IMR-90 (cell line): Measurements from ENCODE around the gene MT1A. TPM values are rescaled to one million over a fixed set of nuclear protein-coding genes. Genes with fewer than 3 reads are reported as not detected.

ENCODE experiments used
- ATAC-seq: fragments of 200-7000 bp; cut with Tn5 transposase; 2 replicates; pipeline ENCODE4 v1.9.1; 2020; ENCODE audit warnings: low read depth, mild to moderate bottlenecking, moderate library complexity
- BruUV-seq: library from RNA; stranded (reverse); fragments of 400-500 nt; replicated peaks from 2 replicates; lab custom pipeline; 2021; lab: Mats Ljungman, UMichigan
- CTCF ChIA-PET: fragments of 300-600 bp; formaldehyde crosslinking; extraction: SDS; loops from one replicate; lab custom pipeline; 2021; ENCODE audit warnings: antibody characterized with exemption; lab: Yijun Ruan, JAX
- POLR2A ChIA-PET: fragments of 300-600 bp; sonication (Branson Sonifier 250); formaldehyde crosslinking; loops from one replicate; lab custom pipeline; 2022; ENCODE audit warnings: antibody characterized with exemption; ENCODE audit not compliant: unreplicated experiment; lab: Charles Lee
- DNase-seq: peaks from one replicate; pipeline ENCODE4 v3.0.0; 2013
- H2AFZ ChIP-seq: replicated peaks from 2 replicates; pipeline ENCODE3; 2013; ENCODE audit warnings: low read length, mild to moderate bottlenecking; ENCODE audit not compliant: poor library complexity
- H2AK5ac ChIP-seq: 2 replicates; pipeline ENCODE4 v1.6.1; 2013; ENCODE audit warnings: low read depth, low read length, inconsistent platforms
- H2AK9ac ChIP-seq: replicated peaks from 2 replicates; pipeline ENCODE3; 2013; ENCODE audit warnings: mild to moderate bottlenecking, low read depth, low read length, moderate library complexity; ENCODE audit not compliant: poor library complexity
- H2BK120ac ChIP-seq: 2 replicates; pipeline ENCODE4 v1.6.1; 2013; ENCODE audit warnings: low read depth, low read length, inconsistent platforms
- H2BK15ac ChIP-seq: 3 replicates; pipeline ENCODE4 v1.6.1; 2013; ENCODE audit warnings: low read depth, low read length, inconsistent platforms
- H2BK20ac ChIP-seq: 2 replicates; pipeline ENCODE4 v1.6.1; 2013; ENCODE audit warnings: low read depth, mild to moderate bottlenecking, inconsistent platforms, low read length, moderate library complexity
- H2BK5ac ChIP-seq: 2 replicates; pipeline ENCODE4 v1.6.1; 2013; ENCODE audit warnings: mild to moderate bottlenecking, low read depth, low read length, inconsistent platforms; ENCODE audit not compliant: poor library complexity, severe bottlenecking
- H3K14ac ChIP-seq: replicated peaks from 2 replicates; pipeline ENCODE4 v1.6.1; 2013; ENCODE audit warnings: low read depth, low read length, inconsistent platforms
- H3K18ac ChIP-seq: 2 replicates; pipeline ENCODE4 v1.6.1; 2013; ENCODE audit warnings: low read depth, low read length, control low read depth
- H3K23ac ChIP-seq: 2 replicates; pipeline ENCODE4 v1.6.1; 2013; ENCODE audit warnings: low read depth, low read length, inconsistent platforms
- H3K27ac ChIP-seq: 2 replicates; pipeline ENCODE4 v1.5.1; 2013; ENCODE audit warnings: mild to moderate bottlenecking, control low read depth, low read length; ENCODE audit not compliant: insufficient read depth
- H3K27me3 ChIP-seq: 2 replicates; pipeline ENCODE4 v1.6.1; 2013; ENCODE audit warnings: low read length; ENCODE audit not compliant: control insufficient read depth, insufficient read depth
- H3K36me3 ChIP-seq: 2 replicates; pipeline ENCODE4 v1.6.1; 2013; ENCODE audit warnings: low read length, mixed read lengths; ENCODE audit not compliant: control insufficient read depth, insufficient read depth
- H3K4ac ChIP-seq: 2 replicates; pipeline ENCODE4 v1.6.1; 2013; ENCODE audit warnings: low read depth, low read length, inconsistent platforms
- H3K4me1 ChIP-seq: 2 replicates; pipeline ENCODE4 v1.6.1; 2013; ENCODE audit warnings: low read length, mixed read lengths; ENCODE audit not compliant: control insufficient read depth, insufficient read depth
- H3K4me2 ChIP-seq: 2 replicates; pipeline ENCODE4 v1.6.1; 2013; ENCODE audit warnings: low read depth, mild to moderate bottlenecking, control low read depth, low read length, moderate library complexity
- H3K4me3 ChIP-seq: 2 replicates; pipeline ENCODE4 v1.5.1; 2013; ENCODE audit warnings: low read depth, mild to moderate bottlenecking, control low read depth, low read length, moderate library complexity; ENCODE audit not compliant: insufficient read depth
- H3K56ac ChIP-seq: 2 replicates; pipeline ENCODE4 v1.6.1; 2013; ENCODE audit warnings: low read length, inconsistent platforms; ENCODE audit not compliant: insufficient read depth; ENCODE audit errors: extremely low read depth
- H3K79me1 ChIP-seq, 2 experiments: 2 replicates each; pipeline ENCODE4 v1.6.1; 2013; ENCODE audit warnings: low read length in 2 of 2, inconsistent platforms in 1 of 2, low read depth in 1 of 2
- H3K9ac ChIP-seq: 2 replicates; pipeline ENCODE4 v1.6.1; 2013; ENCODE audit warnings: low read depth, low read length, control low read depth
- H3K9me1 ChIP-seq: 2 replicates; pipeline ENCODE4 v1.6.1; 2013; ENCODE audit warnings: low read length, inconsistent platforms; ENCODE audit not compliant: insufficient read depth
- H3K9me3 ChIP-seq: 2 replicates; pipeline ENCODE4 v1.6.1; 2013; ENCODE audit warnings: low read length; ENCODE audit not compliant: control insufficient read depth, insufficient read depth
- H4K20me1 ChIP-seq: 2 replicates; pipeline ENCODE4 v1.6.1; 2013; ENCODE audit warnings: low read length, inconsistent platforms; ENCODE audit not compliant: insufficient read depth
- H4K5ac ChIP-seq: 2 replicates; pipeline ENCODE4 v1.6.1; 2013; ENCODE audit warnings: mild to moderate bottlenecking, low read depth, low read length, control low read depth
- H4K8ac ChIP-seq, 2 experiments: 2 replicates each; pipeline ENCODE4 v1.6.1; 2013; ENCODE audit warnings: low read depth in 2 of 2, low read length in 2 of 2, control low read depth in 1 of 2, inconsistent platforms in 1 of 2
- H4K91ac ChIP-seq: 2 replicates; pipeline ENCODE4 v1.6.1; 2013; ENCODE audit warnings: low read depth, low read length, inconsistent platforms; ENCODE audit not compliant: insufficient read depth
- BHLHE40 ChIP-seq: fragments of 150-350 bp; IDR thresholded peaks from 2 replicates; pipeline ENCODE4 v1.6.1; 2016; ENCODE audit warnings: mild to moderate bottlenecking, low read depth, low read length
- CEBPB ChIP-seq: IDR thresholded peaks from 2 replicates; pipeline ENCODE4 v1.6.1; 2012; ENCODE audit warnings: low read depth, low read length, improper control_type of control experiment
- CHD1 ChIP-seq: IDR thresholded peaks from 2 replicates; pipeline ENCODE4 v1.6.1; 2012; ENCODE audit warnings: low read depth, low read length, improper control_type of control experiment
- CTCF ChIP-seq: conservative IDR thresholded peaks from 2 replicates; pipeline ENCODE4 v1.5.1; 2012; ENCODE audit warnings: mild to moderate bottlenecking, low read depth, low read length, improper control_type of control experiment
- ELK1 ChIP-seq: fragments of 150-350 bp; IDR thresholded peaks from 2 replicates; pipeline ENCODE4 v1.6.1; 2016; ENCODE audit warnings: low read depth, mild to moderate bottlenecking, low read length, moderate library complexity, borderline replicate concordance
- FOS ChIP-seq: fragments of 150-350 bp; IDR thresholded peaks from 2 replicates; pipeline ENCODE4 v1.6.1; 2016; ENCODE audit warnings: low read depth, low read length
- MAFK ChIP-seq: IDR thresholded peaks from 2 replicates; pipeline ENCODE4 v1.6.1; 2012; ENCODE audit warnings: low read depth, low read length, improper control_type of control experiment
- MAZ ChIP-seq: IDR thresholded peaks from 2 replicates; pipeline ENCODE4 v1.6.1; 2012; ENCODE audit warnings: low read depth, mild to moderate bottlenecking, low read length, improper control_type of control experiment, moderate library complexity, borderline replicate concordance
- MXI1 ChIP-seq: IDR thresholded peaks from 2 replicates; pipeline ENCODE4 v1.6.1; 2012; ENCODE audit warnings: low read depth, mild to moderate bottlenecking, low read length, moderate library complexity, borderline replicate concordance
- NFE2L2 ChIP-seq: fragments of 150-350 bp; IDR thresholded peaks from 2 replicates; pipeline ENCODE4 v1.6.1; 2016; ENCODE audit warnings: low read depth, mild to moderate bottlenecking, low read length
- POLR2A ChIP-seq: IDR thresholded peaks from 2 replicates; pipeline ENCODE4 v1.6.1; 2012; ENCODE audit warnings: mild to moderate bottlenecking, low read depth, low read length
- RAD21 ChIP-seq: IDR thresholded peaks from 2 replicates; pipeline ENCODE4 v1.6.1; 2012; ENCODE audit warnings: low read length, improper control_type of control experiment
- RCOR1 ChIP-seq: IDR thresholded peaks from 2 replicates; pipeline ENCODE4 v1.6.1; 2012; ENCODE audit warnings: mild to moderate bottlenecking, low read length, improper control_type of control experiment; ENCODE audit not compliant: insufficient replicate concordance
- RFX5 ChIP-seq: IDR thresholded peaks from 2 replicates; pipeline ENCODE4 v1.8.0; 2012; ENCODE audit warnings: low read depth, mild to moderate bottlenecking, low read length, moderate library complexity
- SMC3 ChIP-seq: fragments of 150-350 bp; IDR thresholded peaks from 2 replicates; pipeline ENCODE4 v1.6.1; 2016; ENCODE audit warnings: low read depth, mild to moderate bottlenecking, antibody characterized with exemption, low read length, moderate library complexity
- USF2 ChIP-seq: fragments of 150-350 bp; IDR thresholded peaks from 2 replicates; pipeline ENCODE4 v1.6.1; 2017; ENCODE audit warnings: mild to moderate bottlenecking, antibody characterized with exemption, low read length, low read depth
- WGBS, 2 experiments: methylation state at CpG; one replicate each; pipeline versions ENCODE4 v1.1.5 to v1.1.7; 2013; ENCODE audit warnings: missing lambda C conversion rate in 2 of 2; ENCODE audit not compliant: insufficient read length in 1 of 2; ENCODE audit errors: extremely low coverage in 2 of 2; 5-methylcytosine and 5-hydroxymethylcytosine counted together
- dilution Hi-C: fragments of 300-500 bp; cut with HindIII; formaldehyde crosslinking; loops from one replicate; pipeline ENCODE4 v1.14.3; 2018; ENCODE audit warnings: low sequenced_read_pairs; ENCODE audit not compliant: unreplicated experiment
- in situ Hi-C: fragments of 300-500 bp; cut with MboI; formaldehyde crosslinking; loops from 3 replicates; pipeline ENCODE4 v1.14.3; 2019; ENCODE audit warnings: low sequenced_read_pairs, inconsistent platforms, mixed read lengths
- intact Hi-C: fragments of 100-400 bp; cut with micrococcal nuclease; formaldehyde crosslinking; loops from 2 replicates; pipeline ENCODE4 v1.10.0; 2022
- polyA plus RNA-seq, 3 experiments: library from polyadenylated mRNA; depleted of rRNA; stranded (reverse); fragments of >200 nt; gene quantifications; 2 replicates each; pipeline ENCODE4 v1.2.3, GENCODE V29; 2012; ENCODE audit warnings: low replicate concordance in 1 of 3
- total RNA-seq: library from RNA; depleted of rRNA; stranded (reverse); fragments of >200 nt; gene quantifications from 2 replicates; pipeline ENCODE4 v1.2.3, GENCODE V29; 2012

Gene MT1A
- total and polyA plus RNA-seq, 2 of the 4 experiments (the other 2 are of a cell fraction), result 1.6 TPM; not detected in 1

GRCh38 chr16:56677474-56677873, 39.0 kb downstream of the MT1A start:
- ChIA-PET POLR2A (no interaction called here), CTCF (no interaction called here)
- Histone ChIP-seq H3K79me1 (peaks cover 0 to under 1% of the 10 kb centered on the region in 2 experiments; a peak in 1 of 4 replicates), H3K4ac (no peak overlapping the region), H4K20me1 (peaks cover 4% of the 10 kb centered on the region; the same call in 1 of the 2 replicates), H4K8ac (no peak overlapping the region), H3K23ac (no peak overlapping the region), H2BK15ac (no peak overlapping the region), H2BK5ac (no peak overlapping the region), H4K91ac (no peak overlapping the region), H3K9me1 (peaks cover 5% of the 10 kb centered on the region), H4K5ac (no peak overlapping the region), H2AK5ac (no peak overlapping the region), H3K27ac (no peak overlapping the region), H2BK20ac (no peak overlapping the region), H3K36me3 (no peaks in the 10 kb centered on the region), H2AFZ (no peak overlapping the region), H3K9ac (no peak overlapping the region), H3K27me3 (peaks cover 24% of the 10 kb centered on the region), H3K9me3 (no peaks in the 10 kb centered on the region), H3K4me1 (peaks cover 6% of the 10 kb centered on the region), H3K18ac (no peak overlapping the region), H3K14ac (no peak overlapping the region), H2BK120ac (no peak overlapping the region), H2AK9ac (peak overlapping the region; percentile 55), H3K4me3 (no peak overlapping the region), H3K4me2 (no peak overlapping the region), H3K56ac (no peak overlapping the region)
- BruUV-seq, result no TSS peak
- in situ Hi-C loops (no loop called here), intact Hi-C loops (no loop called here), dilution Hi-C loops (no loop called here)
- ATAC-seq, result no peak
- no peak for DNase-seq
- WGBS, 2 experiments, result 100% methylated on average over 1 of the region's 3 CpGs; no CpG with 5 or more reads in 1 of the 2 experiments
- TF ChIP-seq MXI1, result no peak
- no peak for TF ChIP-seq MAZ
- no peak for TF ChIP-seq SMC3
- no peak for TF ChIP-seq CTCF
- no peak for TF ChIP-seq CEBPB
- TF ChIP-seq FOS, result no peak
- TF ChIP-seq BHLHE40, result no peak
- no peak for TF ChIP-seq RCOR1
- no peak for TF ChIP-seq CHD1
- TF ChIP-seq MAFK, result no peak
- TF ChIP-seq POLR2A, result no peak
- no peak for TF ChIP-seq ELK1
- no peak for TF ChIP-seq RFX5
- no peak for TF ChIP-seq RAD21
- TF ChIP-seq USF2, result no peak
- no peak for TF ChIP-seq NFE2L2
